H1 (cell line): Measurements from ENCODE around the gene MCHR1. TPM values are rescaled to one million over a fixed set of nuclear protein-coding genes. Genes with fewer than 3 reads are reported as not detected.

ENCODE experiments used
- CTCF ChIA-PET: fragments of 300-600 bp; sonication (Branson Sonifier 250); formaldehyde crosslinking; loops from one replicate; lab custom pipeline; 2021; ENCODE audit not compliant: partially characterized antibody; lab: Charles Lee
- POLR2A ChIA-PET: fragments of 300-600 bp; sonication (Branson Sonifier 250); formaldehyde crosslinking; loops from one replicate; lab custom pipeline; 2021; ENCODE audit warnings: inconsistent platforms; ENCODE audit not compliant: partially characterized antibody; lab: Charles Lee
- DNase-seq, 2 experiments: peaks; one replicate each; pipeline versions ENCODE4 v3.0.0 to v3.0.0-alpha.2; 2010 to 2022; ENCODE audit warnings: low spot score in 2 of 2, low read depth in 1 of 2, mixed read lengths in 1 of 2
- FAIRE-seq: peaks from 2 replicates; lab custom pipeline; 2011; peaks lifted over from hg19 to GRCh38; lab: Jason Lieb, UNC
- H2AFZ ChIP-seq: 2 replicates; pipeline ENCODE4 v1.8.1; 2012; ENCODE audit warnings: low read length, inconsistent platforms
- H2AK5ac ChIP-seq: 2 replicates; pipeline ENCODE4 v1.6.1; 2013; ENCODE audit warnings: low read depth, low read length
- H2BK120ac ChIP-seq: replicated peaks from 2 replicates; pipeline ENCODE3; 2013; ENCODE audit warnings: low read depth, low read length, inconsistent platforms
- H2BK12ac ChIP-seq: 2 replicates; pipeline ENCODE4 v1.6.1; 2013; ENCODE audit warnings: low read depth, low read length
- H2BK15ac ChIP-seq: 2 replicates; pipeline ENCODE4 v1.6.1; 2013; ENCODE audit warnings: low read length
- H2BK20ac ChIP-seq: 2 replicates; pipeline ENCODE4 v1.6.1; 2013; ENCODE audit warnings: low read length
- H2BK5ac ChIP-seq: 2 replicates; pipeline ENCODE4 v1.6.1; 2013; ENCODE audit warnings: low read depth, low read length
- H3K14ac ChIP-seq: 2 replicates; pipeline ENCODE4 v1.6.1; 2013; ENCODE audit warnings: inconsistent platforms; ENCODE audit not compliant: insufficient read length
- H3K18ac ChIP-seq: 2 replicates; pipeline ENCODE4 v1.6.1; 2013; ENCODE audit warnings: low read length; ENCODE audit errors: extremely low read depth
- H3K23ac ChIP-seq: 2 replicates; pipeline ENCODE4 v1.6.1; 2013; ENCODE audit warnings: inconsistent platforms; ENCODE audit not compliant: insufficient read length
- H3K23me2 ChIP-seq: 2 replicates; pipeline ENCODE4 v1.6.1; 2013; ENCODE audit warnings: low read depth, low read length
- H3K27ac ChIP-seq: 2 replicates; pipeline ENCODE4 v1.6.1; 2011; ENCODE audit warnings: low read depth, low read length, inconsistent platforms
- H3K27me3 ChIP-seq, 4 experiments: replicated peaks in 1 of 4; 1 replicate in 1 of 4; 2 replicates in 3 of 4; pipeline versions ENCODE4 v1.6.1 to v1.8.1; 2011 to 2013; ENCODE audit warnings: low read length in 3 of 4, mild to moderate bottlenecking in 3 of 4, inconsistent platforms in 2 of 4, mixed read lengths in 2 of 4, moderate library complexity in 1 of 4; ENCODE audit not compliant: control insufficient read depth in 3 of 4, insufficient read depth in 3 of 4; ENCODE audit errors: extremely low read depth in 1 of 4
- H3K36me3 ChIP-seq, 4 experiments: 2 replicates each; pipeline versions ENCODE4 v1.6.1 to v1.8.1; 2011 to 2013; ENCODE audit warnings: mild to moderate bottlenecking in 4 of 4, low read length in 3 of 4, moderate library complexity in 2 of 4, control low read depth in 1 of 4, inconsistent platforms in 1 of 4; ENCODE audit not compliant: insufficient read depth in 4 of 4, control insufficient read depth in 2 of 4
- H3K4ac ChIP-seq: replicated peaks from 2 replicates; pipeline ENCODE3; 2013; ENCODE audit warnings: low read length, low read depth, mixed read lengths, inconsistent platforms; ENCODE audit not compliant: insufficient read length
- H3K4me1 ChIP-seq, 4 experiments: replicated peaks in 1 of 4; 1 replicate in 1 of 4; 2 replicates in 3 of 4; pipeline versions ENCODE4 v1.6.1 to v1.8.1; 2011 to 2013; ENCODE audit warnings: low read length in 3 of 4, inconsistent platforms in 2 of 4, mixed read lengths in 1 of 4; ENCODE audit not compliant: insufficient read depth in 4 of 4, control insufficient read depth in 3 of 4
- H3K4me2 ChIP-seq, 2 experiments: 2 replicates each; pipeline versions ENCODE4 v1.6.1 to v1.8.1; 2011 to 2013; ENCODE audit warnings: low read depth in 2 of 2, low read length in 2 of 2, control low read depth in 1 of 2, inconsistent platforms in 1 of 2, mild to moderate bottlenecking in 1 of 2; ENCODE audit not compliant: insufficient read depth in 1 of 2
- H3K4me3 ChIP-seq, 4 experiments: fragments of 200-600, 300-600 bp in 1 of 4; sonication (generic), shearing (Covaris generic), sonication (Bioruptor Twin) in 1 of 4; 2 replicates each; pipeline versions ENCODE4 v1.5.1 to v1.8.1; 2011 to 2016; ENCODE audit warnings: low read length in 4 of 4, low read depth in 3 of 4, control low read depth in 2 of 4, inconsistent platforms in 2 of 4, mild to moderate bottlenecking in 2 of 4, mixed read lengths in 1 of 4, moderate library complexity in 1 of 4; ENCODE audit not compliant: insufficient read depth in 2 of 4; ENCODE audit errors: extremely low read depth in 1 of 4
- H3K56ac ChIP-seq: replicated peaks from 2 replicates; pipeline ENCODE3; 2013; ENCODE audit warnings: low read depth, mild to moderate bottlenecking, mixed read lengths, low read length, inconsistent platforms; ENCODE audit not compliant: insufficient read length
- H3K79me1 ChIP-seq: 2 replicates; pipeline ENCODE4 v1.6.1; 2013; ENCODE audit warnings: low read depth, low read length, control low read depth
- H3K79me2 ChIP-seq, 2 experiments: 2 replicates each; pipeline versions ENCODE4 v1.6.1 to v1.8.1; 2012 to 2013; ENCODE audit warnings: low read length in 2 of 2, mild to moderate bottlenecking in 2 of 2, inconsistent platforms in 1 of 2; ENCODE audit not compliant: insufficient read depth in 2 of 2, control insufficient read depth in 1 of 2
- H3K9ac ChIP-seq, 4 experiments: replicated peaks in 1 of 4; 1 replicate in 1 of 4; 2 replicates in 3 of 4; pipeline versions ENCODE4 v1.6.1 to v1.8.1; 2011 to 2013; ENCODE audit warnings: low read depth in 3 of 4, low read length in 3 of 4, control low read depth in 2 of 4, mild to moderate bottlenecking in 2 of 4, moderate library complexity in 2 of 4, inconsistent platforms in 1 of 4; ENCODE audit errors: extremely low read depth in 1 of 4
- H3K9me3 ChIP-seq, 2 experiments: 2 replicates each; pipeline versions ENCODE4 v1.6.1 to v1.8.1; 2012 to 2013; ENCODE audit warnings: mild to moderate bottlenecking in 2 of 2, moderate library complexity in 2 of 2, control low read depth in 1 of 2, inconsistent platforms in 1 of 2, low read depth in 1 of 2, low read length in 1 of 2, mixed read lengths in 1 of 2; ENCODE audit not compliant: insufficient read depth in 2 of 2
- H4K20me1 ChIP-seq, 2 experiments: replicated peaks in 1 of 2; 2 replicates each; pipeline versions ENCODE3 to v1.8.1; 2011 to 2013; ENCODE audit warnings: inconsistent platforms in 2 of 2, low read length in 2 of 2, mild to moderate bottlenecking in 1 of 2; ENCODE audit not compliant: insufficient read depth in 2 of 2, control insufficient read depth in 1 of 2
- H4K5ac ChIP-seq: 2 replicates; pipeline ENCODE4 v1.6.1; 2013; ENCODE audit warnings: low read length, low read depth, mixed read lengths, inconsistent platforms; ENCODE audit not compliant: insufficient read length
- H4K8ac ChIP-seq: 2 replicates; pipeline ENCODE4 v1.8.0; 2013; ENCODE audit warnings: mild to moderate bottlenecking, moderate library complexity, low read length, inconsistent platforms; ENCODE audit not compliant: insufficient read depth; ENCODE audit errors: extremely low read depth
- H4K91ac ChIP-seq: replicated peaks from 2 replicates; pipeline ENCODE3; 2013; ENCODE audit warnings: low read length, mixed read lengths, inconsistent platforms; ENCODE audit not compliant: insufficient read length
- JUND ChIP-seq: IDR thresholded peaks from 2 replicates; pipeline ENCODE4 v1.6.1; 2011; ENCODE audit warnings: mild to moderate bottlenecking, improper control_type of control experiment, low read length
- NANOG ChIP-seq: IDR thresholded peaks from 2 replicates; pipeline ENCODE4 v1.6.1; 2011; ENCODE audit warnings: low read length, low read depth, mild to moderate bottlenecking, inconsistent platforms; ENCODE audit not compliant: insufficient read depth, poor library complexity, severe bottlenecking
- PHF8 ChIP-seq: fragments of 200-600 bp; sonication (generic); conservative IDR thresholded peaks from 2 replicates; pipeline ENCODE4 v1.7.1; 2012; ENCODE audit warnings: low read depth, mild to moderate bottlenecking, inconsistent platforms, low read length, moderate library complexity
- RXRA ChIP-seq: IDR thresholded peaks from 2 replicates; pipeline ENCODE4 v1.6.1; 2011; ENCODE audit warnings: low read depth, mild to moderate bottlenecking, low read length, moderate library complexity; ENCODE audit not compliant: insufficient read depth
- TAF1 ChIP-seq: IDR thresholded peaks from 2 replicates; pipeline ENCODE4 v1.6.1; 2011; ENCODE audit warnings: mild to moderate bottlenecking, low read depth, low read length
- TEAD4 ChIP-seq: IDR thresholded peaks from 2 replicates; pipeline ENCODE4 v1.6.1; 2012; ENCODE audit warnings: low read depth, low read length, inconsistent platforms, mixed read lengths
- WGBS, 2 experiments: shearing (Covaris generic) in 1 of 2; methylation state at CpG; one replicate each; pipeline versions ENCODE4 v1.1.6 to v1.1.7; 2013 to 2015; ENCODE audit warnings: low lambda C conversion rate in 2 of 2, mixed read lengths in 2 of 2, inconsistent platforms in 1 of 2, low coverage in 1 of 2, missing lambda C conversion rate in 1 of 2; ENCODE audit not compliant: insufficient replicate concordance in 2 of 2, insufficient coverage in 1 of 2, insufficient read length in 1 of 2; ENCODE audit errors: extremely low coverage in 1 of 2, missing lambda C conversion rate in 1 of 2; 5-methylcytosine and 5-hydroxymethylcytosine counted together
- polyA plus RNA-seq, 7 experiments: library from polyadenylated mRNA; depleted of rRNA in 3 of 7; stranded (reverse) in 5 of 7; unstranded in 2 of 7; fragments of >200 nt in 5 of 7; fragments of 200-250 nt in 2 of 7; gene quantifications; 1 replicate in 5 of 7; 2 replicates in 1 of 7; 4 replicates in 1 of 7; pipeline versions ENCODE4 v1.2.1 to v1.2.3, GENCODE V29; 2011 to 2013; ENCODE audit warnings: missing spikeins in 2 of 7, mixed read lengths in 2 of 7
- total RNA-seq: library from RNA; stranded (reverse); fragmentation: NEBNext Ultra II Directional; extraction: Animal tissue kit (Norgen Biotek cat#: 25700); gene quantifications from 2 replicates; pipeline ENCODE4 v1.2.1, GENCODE V29; 2021

MCHR1 gene
- total and polyA plus RNA-seq, 2 of the 8 experiments (the other 6 are each of a cell fraction or from before 2014, with no cell fraction given), result 0.91 to 7.6 TPM

GRCh38 chr22:40727070-40727963 is 48.0 kb downstream of the MCHR1 start:
- peak; percentile 24 for FAIRE-seq
- H3K4me1 ChIP-seq, result peaks cover 0 to 11% (median 6%) of the 10 kb centered on the region in 4 experiments; a peak in 4 of 7 replicates
- H3K23ac ChIP-seq, result no peak overlapping the region
- no peak overlapping the region for H2BK15ac ChIP-seq
- H2AK5ac ChIP-seq, result no peak overlapping the region
- no peak overlapping the region for H4K8ac ChIP-seq
- no peak overlapping the region for H4K91ac ChIP-seq
- no peak overlapping the region for H3K18ac ChIP-seq
- no peak overlapping the region for H3K4me3 ChIP-seq
- no peak overlapping the region for H3K14ac ChIP-seq
- H3K9ac ChIP-seq, result no peak overlapping the region
- 61% methylated on average over 11 of the region's 11 CpGs; no CpG with 5 or more reads in 1 of the 2 experiments for WGBS, 2 experiments
- H3K36me3 ChIP-seq, result no peaks in the 10 kb centered on the region
- peak overlapping the region; percentile 48; the same call in 1 of the 2 replicates for H2BK5ac ChIP-seq
- H3K9me3 ChIP-seq, result no peaks in the 10 kb centered on the region
- H3K27me3 ChIP-seq, result no peaks in the 10 kb centered on the region
- no peak overlapping the region for H2BK12ac ChIP-seq
- H3K27ac ChIP-seq, result no peak overlapping the region
- TF ChIP-seq TAF1 (no peak), JUND (peak; percentile 78), TEAD4 (no peak), RXRA (no peak), PHF8 (no peak), NANOG (peak; percentile 3)
- CTCF ChIA-PET, result interaction anchor here (0.6 to 1.7 kb wide), 3 partner anchors 10 to 413 kb away, joined by 3 to 6 read pairs (median 3); no protein-coding TSS in a partner anchor
- H3K56ac ChIP-seq, result no peak overlapping the region
- POLR2A ChIA-PET, result interaction anchor here (1.0 kb wide), 1 partner anchor 13 kb away, joined by 3 read pairs; no protein-coding TSS in a partner anchor
- H4K5ac ChIP-seq, result no peak overlapping the region
- no peaks in the 10 kb centered on the region for H3K79me2 ChIP-seq
- no peak overlapping the region for H3K4ac ChIP-seq
- DNase-seq, result no peak
- no peaks in the 10 kb centered on the region for H3K23me2 ChIP-seq
- H2AFZ ChIP-seq, result peak overlapping the region; percentile 5; the same call in 1 of the 2 replicates
- no peak overlapping the region for H2BK20ac ChIP-seq
- H3K4me2 ChIP-seq, result 0 out of 4 replicates have a peak overlapping the region, but pooled peaks of 1 of the 2 experiments have one; percentile 15
- peak overlapping the region; percentile 61 for H2BK120ac ChIP-seq
- H3K79me1 ChIP-seq, result no peaks in the 10 kb centered on the region; the same call in 1 of the 2 replicates
- no peaks in the 10 kb centered on the region for H4K20me1 ChIP-seq
